ENCODE measurements around the gene SH2D3A. TPM values are rescaled to one million over a fixed set of nuclear protein-coding genes. Genes with fewer than 3 reads are reported as not detected.
A peak's percentile ranks its signal among the peaks of the same experiment; 100 is the strongest.

The SH2D3A gene
- total RNA-seq, 2 donors from 2014 or later = 10.7 to 16.4 TPM

- H3K27ac Mint-ChIP-seq = no peak overlapping the region
- Histone ChIP-seq H3K36me3 (ENCODE audit: control insufficient read depth, insufficient read depth, low read length) (no peaks in the 10 kb centered on the region), H3K4me1 (ENCODE audit: control insufficient read depth, insufficient read depth, low read length) (no peaks in the 10 kb centered on the region), H3K27me3 (ENCODE audit: control insufficient read depth, insufficient read depth, low read length, poor library complexity, severe bottlenecking) (no peaks in the 10 kb centered on the region), H3K9me3 (ENCODE audit: control insufficient read depth, low read length) (peaks cover 48% of the 10 kb centered on the region), H3K4me3 (ENCODE audit: low read length) (peak overlapping the region; percentile 35), H3K9ac (ENCODE audit: extremely low read depth, low read length, poor library complexity, severe bottlenecking) (no peak overlapping the region), H3K27ac (ENCODE audit: low read depth, low read length) (no peak overlapping the region)
- no peak for TF ChIP-seq CTCF (conservative IDR thresholded peaks at IDR 0.05)
- no peak overlapping the region for H3K4me3 Mint-ChIP-seq
- peaks cover 8% of the 10 kb centered on the region for H3K27me3 Mint-ChIP-seq (ENCODE audit: insufficient read depth)
- 42 to 46% methylated on average over 6 of the region's 6 CpGs for WGBS, 2 experiments (ENCODE audit: insufficient coverage in 1 of 2, insufficient read length in 1 of 2)
- no peaks in the 10 kb centered on the region for H3K4me1 Mint-ChIP-seq
- DNase-seq = no peak
- H3K36me3 Mint-ChIP-seq (ENCODE audit: low read depth) = no peaks in the 10 kb centered on the region
- peaks cover 56% of the 10 kb centered on the region for H3K9me3 Mint-ChIP-seq
Measured at GRCh38 chr19:6791237-6791636, 24.0 kb upstream of the SH2D3A start.

- Histone ChIP-seq H3K4me1 (ENCODE audit: control insufficient read depth, insufficient read depth, low read length) (no peaks in the 10 kb centered on the region), H3K9ac (ENCODE audit: extremely low read depth, low read length, poor library complexity, severe bottlenecking) (no peak overlapping the region), H3K36me3 (ENCODE audit: control insufficient read depth, insufficient read depth, low read length) (no peaks in the 10 kb centered on the region), H3K4me3 (ENCODE audit: low read length) (peak overlapping the region; percentile 35), H3K27me3 (ENCODE audit: control insufficient read depth, insufficient read depth, low read length, poor library complexity, severe bottlenecking) (no peaks in the 10 kb centered on the region), H3K27ac (ENCODE audit: low read depth, low read length) (no peak overlapping the region), H3K9me3 (ENCODE audit: control insufficient read depth, low read length) (peaks cover 44% of the 10 kb centered on the region)
- Mint-ChIP-seq H3K36me3 (ENCODE audit: low read depth) (no peaks in the 10 kb centered on the region), H3K27ac (no peak overlapping the region), H3K4me1 (no peaks in the 10 kb centered on the region), H3K4me3 (no peak overlapping the region), H3K9me3 (peaks cover 60% of the 10 kb centered on the region), H3K27me3 (ENCODE audit: insufficient read depth) (peaks cover 8% of the 10 kb centered on the region)
- no peak for TF ChIP-seq CTCF (conservative IDR thresholded peaks at IDR 0.05)
- DNase-seq = no peak
- 53 to 73% methylated on average over 3 to 5 of the region's 5 CpGs for WGBS, 2 experiments (ENCODE audit: insufficient coverage in 1 of 2, insufficient read length in 1 of 2)
Measured at GRCh38 chr19:6790194-6791128, 23.2 kb upstream of the SH2D3A start.

- H3K9me3 ChIP-seq (ENCODE audit: control insufficient read depth, low read length) = peaks cover 34% of the 10 kb centered on the region
- DNase-seq = no peak
- Mint-ChIP-seq H3K36me3 (ENCODE audit: low read depth) (no peaks in the 10 kb centered on the region), H3K4me3 (no peak overlapping the region), H3K27ac (no peak overlapping the region), H3K4me1 (no peaks in the 10 kb centered on the region), H3K9me3 (peaks cover 52% of the 10 kb centered on the region), H3K27me3 (ENCODE audit: insufficient read depth) (peaks cover 8% of the 10 kb centered on the region)
- TF ChIP-seq CTCF (conservative IDR thresholded peaks at IDR 0.05) = no peak
- no peaks in the 10 kb centered on the region for H3K36me3 ChIP-seq (ENCODE audit: control insufficient read depth, insufficient read depth, low read length)
- no peaks in the 10 kb centered on the region for H3K4me1 ChIP-seq (ENCODE audit: control insufficient read depth, insufficient read depth, low read length)
- WGBS, 2 experiments (ENCODE audit: insufficient coverage in 1 of 2, insufficient read length in 1 of 2) = 55 to 100% methylated on average over 1 to 4 of the region's 4 CpGs
- H3K27me3 ChIP-seq (ENCODE audit: control insufficient read depth, insufficient read depth, low read length, poor library complexity, severe bottlenecking) = no peaks in the 10 kb centered on the region
- no peak overlapping the region for H3K27ac ChIP-seq (ENCODE audit: low read depth, low read length)
- H3K4me3 ChIP-seq (ENCODE audit: low read length) = no peak overlapping the region
- no peak overlapping the region for H3K9ac ChIP-seq (ENCODE audit: extremely low read depth, low read length, poor library complexity, severe bottlenecking)
Measured at GRCh38 chr19:6788896-6789295, 21.7 kb upstream of the SH2D3A start.
